ENCODE data around the gene SFMBT2.

SFMBT2 gene

GRCh38 chr10:7410862-7411670 lies at the start of gene SFMBT2:
Gene SFMBT2, minus strand, starts transcription at chr10:7411034. Its CDS starts 29,136 bp downstream, at chr10:7381898.
- peak in 42 of 56 donors; percentile 24 to 74 (median 58) for DNase-seq

DNA sequence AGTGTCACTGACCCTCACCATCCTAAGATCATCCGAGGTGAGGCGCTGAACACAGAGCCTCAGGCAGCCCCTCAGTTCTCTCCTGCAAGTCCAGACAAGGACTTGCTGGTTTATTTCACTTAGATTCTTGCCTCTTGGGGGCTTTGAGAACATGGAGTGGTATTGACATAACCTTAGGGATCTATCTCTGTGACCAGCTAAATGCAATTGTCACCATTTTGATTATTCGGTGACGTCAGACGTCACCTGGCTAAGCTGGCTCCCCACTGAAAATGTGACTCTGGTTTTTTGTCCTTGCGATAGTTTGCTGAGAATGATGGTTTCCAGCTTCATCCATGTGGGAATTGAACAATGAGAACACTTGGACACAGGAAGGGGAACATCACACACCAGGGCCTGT lies 49.2 kb upstream of the SFMBT2 start:
- DNase-seq: no peak

- DNase-seq: no peak
Observed at GRCh38 chr10:7458556-7458955, 47.7 kb upstream of the SFMBT2 start.

DNA sequence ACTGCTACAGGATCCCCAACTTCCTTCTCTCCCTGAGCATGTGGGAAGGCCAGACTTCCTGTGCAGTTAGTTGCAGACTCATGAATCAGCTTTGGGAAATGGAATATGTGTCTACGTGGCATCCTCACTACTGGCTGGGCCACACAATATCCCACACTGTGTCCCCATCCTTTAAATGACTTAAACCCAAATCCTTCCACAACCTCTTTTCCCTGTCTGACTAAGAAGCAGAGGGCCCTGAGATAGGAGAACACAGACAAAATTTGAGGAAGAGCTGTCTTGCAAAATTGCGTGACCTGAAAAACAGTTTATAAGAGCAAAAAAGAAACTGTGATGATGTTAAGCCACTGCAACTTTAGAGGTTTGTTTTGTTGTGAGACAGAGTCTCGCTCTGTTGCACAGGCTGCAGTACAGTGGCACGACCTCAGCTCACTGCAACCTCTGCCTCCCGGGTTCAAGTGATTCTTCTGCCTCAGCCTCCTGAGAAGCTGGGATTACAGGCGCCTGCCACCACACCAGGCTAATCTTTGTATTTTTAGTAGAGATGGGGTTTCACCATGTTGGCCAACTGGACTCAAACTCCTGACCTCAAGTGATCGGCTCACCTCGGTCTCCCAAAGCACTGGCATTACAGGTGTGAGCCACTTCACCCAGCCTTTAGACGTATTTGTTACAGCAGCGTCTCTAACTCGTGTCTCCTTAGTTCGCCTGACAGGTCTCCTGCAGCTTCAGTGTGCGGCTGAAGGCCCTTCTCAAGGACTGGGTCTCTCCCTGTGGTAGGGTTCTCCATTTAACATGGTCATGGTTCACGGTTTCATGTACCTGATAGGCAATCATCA lies 46.9 kb upstream of the SFMBT2 start:
- no peak for DNase-seq

GRCh38 chr10:7449063-7449695 lies 38.3 kb upstream of the SFMBT2 start:
- DNase-seq: no peak

- peak in 25 of 56 donors; percentile 5 to 49 (median 23) for DNase-seq
Observed at GRCh38 chr10:7445474-7446185, 34.8 kb upstream of the SFMBT2 start.

DNA sequence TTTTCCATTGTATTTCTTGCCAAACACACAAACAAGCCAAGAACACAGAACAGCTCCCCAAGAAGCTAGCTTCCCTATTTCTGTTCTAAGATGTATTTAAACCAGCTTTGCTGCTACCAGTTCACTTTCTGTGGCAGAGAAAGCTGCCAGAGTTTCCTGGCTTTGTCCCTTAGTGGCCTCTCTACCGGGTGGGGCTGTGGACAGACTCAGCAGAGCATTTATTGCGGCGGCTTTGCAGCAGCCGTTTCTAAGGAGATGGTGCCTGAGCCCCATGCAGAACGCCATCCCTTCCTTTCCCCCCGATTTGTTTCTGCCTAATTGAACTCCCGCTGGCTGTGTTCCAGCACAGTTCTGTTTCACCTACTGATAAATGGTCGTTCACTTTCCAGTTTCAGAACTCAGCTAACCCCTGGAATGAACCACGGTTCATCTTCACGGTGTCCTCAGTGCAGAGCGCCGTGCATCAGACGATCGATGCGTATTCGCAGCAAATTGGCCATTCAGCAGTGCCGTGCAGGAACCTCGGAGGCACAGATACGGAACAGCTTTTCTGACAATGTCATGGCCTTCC lies 33.8 kb upstream of the SFMBT2 start:
- DNase-seq: peak in 55 of 56 donors; percentile 12 to 85 (median 60)

DNA sequence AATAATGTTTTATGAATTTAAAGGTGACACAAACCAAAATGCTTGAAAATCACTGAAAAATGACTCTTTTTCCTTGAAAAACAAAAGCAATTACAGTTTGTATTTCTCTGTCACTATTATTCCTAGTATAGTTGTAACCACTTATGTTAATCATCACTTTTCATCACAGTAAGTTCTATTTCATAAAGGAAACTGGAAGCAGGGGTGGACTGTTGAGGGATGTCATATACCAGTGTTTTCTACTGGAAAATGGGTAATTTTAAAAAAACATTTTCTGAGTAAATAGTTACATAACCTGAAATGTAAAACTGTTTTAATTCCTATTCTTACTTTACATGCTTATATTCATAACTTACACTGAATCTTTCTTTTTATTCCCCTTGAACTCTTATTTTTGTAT lies 32.2 kb upstream of the SFMBT2 start:
- no peak for DNase-seq

DNA sequence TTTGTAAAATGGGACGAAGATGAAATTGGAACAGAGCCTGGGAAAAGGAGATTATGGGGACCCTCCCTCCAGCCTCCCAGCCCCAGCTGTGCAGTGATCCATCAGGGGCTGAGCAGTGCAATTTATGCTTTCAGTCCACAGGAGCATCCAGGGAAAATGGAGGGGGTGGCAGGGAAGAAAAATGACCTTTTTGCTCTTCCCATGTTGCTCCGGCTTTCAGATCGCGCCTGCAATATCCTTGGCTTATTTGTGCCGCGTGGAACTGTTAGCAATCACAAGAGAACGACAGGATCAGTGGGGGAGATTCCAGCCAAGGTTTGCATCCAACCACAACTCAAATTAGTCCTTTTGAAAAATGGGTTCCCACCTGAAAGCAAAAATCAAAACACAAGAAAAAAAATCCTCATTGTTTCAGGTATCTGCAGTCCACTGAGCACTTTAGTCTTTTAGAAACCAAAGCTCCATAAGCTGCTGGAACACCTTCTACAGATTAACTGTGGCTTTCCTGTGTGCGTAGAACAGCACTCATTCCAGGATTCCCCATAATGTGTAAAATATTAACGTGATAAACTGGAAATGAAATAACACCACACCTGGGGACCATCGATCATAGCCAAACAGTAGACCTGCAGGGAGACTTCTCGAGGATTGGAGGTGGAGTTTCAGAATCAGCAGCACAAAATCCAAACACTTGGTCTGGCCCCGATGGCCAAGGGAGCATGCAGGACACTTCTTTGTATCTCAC lies 30.7 kb upstream of the SFMBT2 start:
- no peak for DNase-seq

DNA sequence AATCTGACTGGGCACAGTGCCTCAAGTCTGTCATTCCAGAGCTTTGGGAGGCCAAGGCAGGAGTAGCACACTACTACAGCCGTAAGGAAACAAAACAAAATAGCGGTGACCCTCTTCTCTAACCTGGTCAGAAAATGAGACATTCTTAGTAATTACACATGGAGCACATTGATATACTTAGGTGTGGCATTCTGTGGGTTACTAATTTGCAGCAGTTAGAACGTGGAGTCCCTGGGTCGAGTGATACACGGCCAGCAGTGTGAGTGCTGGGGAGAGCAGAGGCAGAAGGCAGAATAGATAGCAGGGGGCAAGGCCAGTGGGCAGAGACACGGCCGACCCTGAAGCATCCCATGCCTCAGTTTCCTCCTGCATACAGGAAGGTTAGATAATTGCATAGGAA lies 28.9 kb upstream of the SFMBT2 start:
- no peak for DNase-seq

DNA sequence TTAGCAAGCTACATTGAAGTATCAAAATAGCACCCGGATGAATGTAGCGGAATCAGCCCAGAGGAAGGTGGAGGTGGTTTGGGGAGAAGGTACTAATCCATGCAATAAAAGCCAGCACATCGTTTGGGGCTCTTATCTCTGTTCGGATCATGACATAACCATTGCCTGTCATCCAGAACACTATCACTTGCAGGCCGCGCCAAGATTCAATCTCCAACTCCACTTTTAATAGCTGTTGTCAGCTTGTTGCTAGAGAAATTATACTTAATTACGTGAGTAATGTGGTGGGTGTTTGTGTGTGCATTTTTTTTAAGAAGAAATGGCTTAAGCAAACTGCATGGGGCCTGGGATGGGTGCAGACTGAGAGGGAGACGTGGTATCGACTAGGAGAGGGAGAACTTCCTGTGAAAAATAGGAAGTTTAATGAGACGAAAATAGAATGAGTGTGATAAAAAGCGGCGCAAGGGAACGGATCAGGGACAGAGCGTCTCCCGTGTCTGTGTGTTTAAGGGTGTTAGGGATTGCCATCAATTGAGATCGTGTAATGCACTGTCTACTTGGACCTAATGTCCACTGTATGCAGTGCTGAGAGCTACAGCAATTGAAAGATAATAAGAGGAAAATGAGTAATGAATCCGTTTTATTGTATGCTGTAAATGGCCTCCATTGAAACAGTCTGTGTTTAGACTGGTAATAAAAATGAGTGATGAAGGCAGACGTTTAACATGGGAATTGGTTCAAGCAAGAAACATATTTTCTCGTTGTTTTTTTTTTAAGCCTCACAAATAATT lies 27.6 kb upstream of the SFMBT2 start:
- no peak for DNase-seq

DNA sequence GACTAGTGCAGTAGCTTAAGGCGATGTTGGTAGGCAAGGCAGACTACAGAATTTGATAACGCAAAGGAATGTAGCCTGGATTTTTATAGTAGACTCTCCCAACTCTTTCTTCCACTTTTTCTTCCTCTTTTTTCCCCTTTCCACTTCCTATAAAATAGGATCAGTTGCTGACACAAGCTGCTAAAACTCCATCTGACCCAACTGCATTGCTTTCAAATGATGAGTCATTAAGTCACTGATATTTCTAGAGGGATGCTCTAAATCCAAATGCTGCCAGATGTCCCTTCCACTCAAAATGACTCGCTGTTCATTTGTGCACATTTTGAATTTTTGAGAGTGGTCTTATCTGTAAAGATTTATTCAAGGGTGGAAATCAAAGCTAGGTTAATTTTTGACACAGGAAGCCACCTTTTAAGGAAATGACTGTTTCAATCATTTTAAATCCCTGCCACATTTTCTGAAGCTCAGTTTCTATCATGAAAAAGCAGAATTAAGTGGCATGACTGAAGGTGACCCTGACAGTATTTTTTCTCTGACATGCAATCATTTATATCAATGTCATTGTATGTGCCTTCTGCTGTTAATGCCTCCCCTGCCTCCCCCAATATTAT lies 25.8 kb upstream of the SFMBT2 start:
- DNase-seq: no peak

DNA sequence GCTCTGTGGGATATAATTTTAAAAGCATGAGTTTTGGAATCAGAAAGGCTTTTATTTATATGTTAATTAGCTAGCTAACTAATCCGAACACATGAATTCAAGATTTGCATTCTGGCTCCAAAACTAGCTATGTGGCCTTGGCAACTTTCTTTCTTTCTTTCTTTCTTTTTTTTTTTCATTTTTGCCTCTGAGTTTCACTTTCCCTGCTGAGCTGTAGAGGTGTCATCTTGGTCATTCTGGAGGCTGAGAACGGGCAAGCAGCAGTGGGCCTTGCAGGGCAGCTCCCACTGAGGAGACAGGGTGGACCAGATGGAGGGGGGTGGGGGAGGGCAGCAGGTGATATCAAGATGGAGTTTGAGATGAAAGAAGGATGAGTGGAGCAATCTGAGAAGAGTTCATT lies 24.8 kb upstream of the SFMBT2 start:
- no peak for DNase-seq

GRCh38 chr10:7434378-7434777 lies 23.5 kb upstream of the SFMBT2 start:
- DNase-seq: no peak

DNA sequence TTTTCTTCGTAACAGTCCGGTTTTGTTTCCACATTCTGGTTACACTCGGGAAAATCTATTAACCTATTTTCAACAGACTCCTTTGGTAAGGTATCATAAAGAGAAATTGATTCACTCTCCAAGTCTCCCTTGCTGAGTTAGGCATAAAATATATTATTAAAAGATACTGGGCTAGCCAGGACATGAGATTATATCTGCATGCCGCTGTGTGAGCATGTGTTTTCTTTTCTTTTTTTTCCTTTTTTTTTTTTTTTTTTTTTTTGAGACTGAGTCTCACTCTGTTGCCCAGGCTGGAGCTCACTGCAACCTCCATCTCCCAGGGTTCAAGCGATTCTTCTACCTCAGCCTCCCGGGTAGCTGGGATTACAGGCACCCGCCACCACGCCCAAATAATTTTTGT lies 23.0 kb upstream of the SFMBT2 start:
- DNase-seq: no peak

- peak in 5 of 56 donors; percentile 4 to 42 (median 16) for DNase-seq
Observed at GRCh38 chr10:7432884-7433726, 22.3 kb upstream of the SFMBT2 start.

DNA sequence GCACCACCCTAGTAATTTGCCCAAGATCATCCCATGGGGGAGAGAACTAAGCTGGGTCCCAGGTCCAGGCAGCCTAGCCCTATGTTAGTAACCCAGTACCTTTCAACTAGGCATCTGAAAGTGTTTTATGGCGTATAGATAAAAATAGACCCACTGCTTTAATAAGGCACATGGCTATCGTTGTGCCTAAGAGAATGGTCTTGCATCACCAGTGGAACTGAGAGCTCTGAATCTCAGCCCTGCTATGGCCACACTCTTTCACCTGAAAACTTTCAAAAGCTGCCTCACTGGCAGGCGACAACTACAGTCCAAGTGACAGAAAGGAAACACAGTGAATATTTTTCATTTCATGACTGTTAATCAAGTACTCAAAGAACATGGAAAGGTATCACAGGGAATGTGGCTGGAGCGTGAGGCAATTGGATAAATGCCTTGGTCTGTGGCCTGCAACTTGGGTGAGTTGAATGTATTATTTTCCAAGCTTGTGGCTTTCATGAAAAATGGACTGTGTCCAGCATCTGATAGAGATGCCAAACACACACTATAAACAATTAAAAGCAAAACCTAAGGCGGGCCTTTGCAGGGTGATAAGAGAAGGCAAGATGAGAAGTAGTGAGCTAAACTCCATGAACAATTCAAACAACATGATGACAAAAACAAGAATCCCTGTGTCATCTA lies 18.0 kb upstream of the SFMBT2 start:
- no peak for DNase-seq

All from amygdala (tissue), 56 donors.